HG02884 (cell line): ENCODE results near the gene IRS2.
"Not testable (repeated sequence)": the region's sequence is repeated elsewhere in the genome, so short reads cannot be mapped to it uniquely, and the experiment has no call there.

Source experiments
- ATAC-seq: cut with Tn5 transposase; IDR thresholded peaks from one replicate; pipeline ENCODE4 v1.9.1; 2021; ENCODE audit warnings: mild to moderate bottlenecking, moderate library complexity; ENCODE audit not compliant: unreplicated experiment

IRS2 gene, protein sequence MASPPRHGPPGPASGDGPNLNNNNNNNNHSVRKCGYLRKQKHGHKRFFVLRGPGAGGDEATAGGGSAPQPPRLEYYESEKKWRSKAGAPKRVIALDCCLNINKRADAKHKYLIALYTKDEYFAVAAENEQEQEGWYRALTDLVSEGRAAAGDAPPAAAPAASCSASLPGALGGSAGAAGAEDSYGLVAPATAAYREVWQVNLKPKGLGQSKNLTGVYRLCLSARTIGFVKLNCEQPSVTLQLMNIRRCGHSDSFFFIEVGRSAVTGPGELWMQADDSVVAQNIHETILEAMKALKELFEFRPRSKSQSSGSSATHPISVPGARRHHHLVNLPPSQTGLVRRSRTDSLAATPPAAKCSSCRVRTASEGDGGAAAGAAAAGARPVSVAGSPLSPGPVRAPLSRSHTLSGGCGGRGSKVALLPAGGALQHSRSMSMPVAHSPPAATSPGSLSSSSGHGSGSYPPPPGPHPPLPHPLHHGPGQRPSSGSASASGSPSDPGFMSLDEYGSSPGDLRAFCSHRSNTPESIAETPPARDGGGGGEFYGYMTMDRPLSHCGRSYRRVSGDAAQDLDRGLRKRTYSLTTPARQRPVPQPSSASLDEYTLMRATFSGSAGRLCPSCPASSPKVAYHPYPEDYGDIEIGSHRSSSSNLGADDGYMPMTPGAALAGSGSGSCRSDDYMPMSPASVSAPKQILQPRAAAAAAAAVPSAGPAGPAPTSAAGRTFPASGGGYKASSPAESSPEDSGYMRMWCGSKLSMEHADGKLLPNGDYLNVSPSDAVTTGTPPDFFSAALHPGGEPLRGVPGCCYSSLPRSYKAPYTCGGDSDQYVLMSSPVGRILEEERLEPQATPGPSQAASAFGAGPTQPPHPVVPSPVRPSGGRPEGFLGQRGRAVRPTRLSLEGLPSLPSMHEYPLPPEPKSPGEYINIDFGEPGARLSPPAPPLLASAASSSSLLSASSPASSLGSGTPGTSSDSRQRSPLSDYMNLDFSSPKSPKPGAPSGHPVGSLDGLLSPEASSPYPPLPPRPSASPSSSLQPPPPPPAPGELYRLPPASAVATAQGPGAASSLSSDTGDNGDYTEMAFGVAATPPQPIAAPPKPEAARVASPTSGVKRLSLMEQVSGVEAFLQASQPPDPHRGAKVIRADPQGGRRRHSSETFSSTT (N-terminal part only)

DNA sequence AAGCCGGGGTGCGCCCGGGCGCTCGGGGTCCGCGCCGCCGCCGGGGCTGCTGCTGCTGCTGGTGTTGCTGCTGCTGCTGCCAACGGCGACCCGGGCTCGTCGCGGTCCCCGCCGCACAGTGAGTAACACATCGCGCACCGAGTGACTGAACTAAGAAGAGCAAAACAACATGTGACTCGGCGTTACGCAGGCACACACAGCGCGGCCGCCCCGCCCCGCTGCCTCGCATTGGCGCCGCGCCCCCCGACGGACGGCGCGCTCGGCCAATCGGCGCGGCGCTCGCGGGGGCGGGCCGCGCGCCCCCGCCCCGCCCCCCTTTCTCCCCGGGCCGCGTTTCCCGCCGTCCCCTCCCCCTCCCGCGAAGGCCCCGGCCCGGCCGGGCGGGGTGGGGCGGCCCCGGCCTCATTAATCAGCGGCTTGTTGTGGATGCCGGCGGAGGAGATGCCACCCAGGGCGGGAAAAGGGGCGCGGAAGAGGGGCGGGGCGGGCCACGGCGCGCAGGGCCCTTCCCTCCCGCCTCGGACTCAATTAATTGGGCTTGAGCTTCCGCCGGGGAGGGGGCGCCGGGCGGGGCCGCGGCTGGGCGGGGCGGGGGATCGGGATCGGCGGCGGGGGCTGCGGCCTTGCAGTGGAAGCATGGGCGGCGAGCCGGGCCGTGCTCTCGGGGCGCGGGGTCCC is at the start of gene IRS2:
Gene IRS2, minus strand, starts transcription at position 127 of the 678 bp plus-strand sequence. CDS start 530 bp downstream, outside the sequence.
- ATAC-seq = peak; percentile 96

DNA sequence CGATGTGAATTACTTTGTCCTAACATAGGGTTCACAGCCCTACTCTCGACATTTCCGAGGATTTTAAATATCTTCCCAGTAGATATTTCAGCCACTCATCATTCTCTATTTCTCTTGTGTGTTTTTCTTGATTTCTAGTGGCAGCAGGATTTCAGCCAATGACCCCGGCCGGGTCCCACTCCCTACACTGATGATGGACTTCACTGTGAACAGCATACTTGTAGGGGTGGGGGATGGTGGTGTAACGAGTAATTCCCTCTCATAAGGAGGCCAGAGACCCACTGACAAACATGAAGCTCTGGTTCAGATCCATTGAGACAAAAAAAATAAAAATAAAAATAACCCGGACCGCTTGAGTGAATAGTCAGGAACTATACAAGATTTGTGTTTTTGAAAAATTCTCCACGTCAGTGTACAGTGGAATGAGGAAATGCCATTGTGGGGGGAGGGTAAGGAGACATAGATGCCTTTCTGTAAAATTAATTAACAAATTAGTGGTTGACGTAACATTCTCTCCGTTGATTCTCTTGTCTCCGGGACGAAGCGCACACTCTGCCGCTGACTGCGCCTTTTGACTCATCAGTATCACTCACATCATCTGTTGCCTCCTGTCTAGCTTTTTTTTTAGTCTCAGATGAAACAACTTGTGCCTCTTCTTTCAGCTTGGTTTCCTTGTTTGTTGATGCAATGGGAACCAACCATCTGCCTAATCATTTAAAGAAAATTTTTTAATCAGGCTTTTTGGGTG is 48.8 kb upstream of the IRS2 start:
- no peak for ATAC-seq

DNA sequence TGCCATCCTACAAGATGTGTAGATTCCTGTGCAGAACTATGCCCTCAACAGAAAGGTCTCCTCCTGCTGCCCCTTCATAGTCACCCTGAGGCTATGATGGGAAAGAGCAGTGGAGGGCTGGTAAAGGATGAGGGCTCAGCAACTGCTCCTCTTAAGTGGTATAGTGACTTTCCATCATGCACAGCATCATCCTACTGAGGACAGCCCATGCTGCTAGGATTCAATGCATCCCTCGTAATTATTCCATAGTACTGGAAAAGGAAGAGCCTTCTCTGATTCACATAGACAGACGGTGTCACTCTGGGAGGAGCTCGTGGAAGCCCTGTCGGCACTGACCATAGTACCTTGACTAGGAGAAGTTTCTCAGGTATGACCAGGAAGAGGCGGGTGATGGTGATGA is 47.6 kb upstream of the IRS2 start:
- ATAC-seq = no peak

DNA sequence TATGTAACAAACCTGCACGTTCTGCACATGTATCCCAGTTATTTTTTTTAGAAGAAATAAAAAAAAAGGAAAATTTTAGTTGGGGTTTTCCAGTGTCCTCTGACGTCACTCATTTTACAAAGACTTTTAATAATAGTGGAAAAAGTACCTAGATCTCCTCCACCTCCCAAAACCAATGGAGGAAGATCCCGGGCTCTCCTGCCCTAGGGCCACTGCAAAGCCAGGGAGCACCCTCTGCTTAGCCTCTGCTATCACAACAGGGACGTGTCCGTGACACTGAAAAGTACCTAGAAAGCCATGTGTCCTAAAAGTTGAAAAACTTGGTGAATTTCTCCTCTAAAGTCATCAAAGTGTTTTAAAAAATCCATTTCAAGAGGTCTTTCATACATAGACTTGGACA is 46.7 kb upstream of the IRS2 start:
- ATAC-seq = no peak

DNA sequence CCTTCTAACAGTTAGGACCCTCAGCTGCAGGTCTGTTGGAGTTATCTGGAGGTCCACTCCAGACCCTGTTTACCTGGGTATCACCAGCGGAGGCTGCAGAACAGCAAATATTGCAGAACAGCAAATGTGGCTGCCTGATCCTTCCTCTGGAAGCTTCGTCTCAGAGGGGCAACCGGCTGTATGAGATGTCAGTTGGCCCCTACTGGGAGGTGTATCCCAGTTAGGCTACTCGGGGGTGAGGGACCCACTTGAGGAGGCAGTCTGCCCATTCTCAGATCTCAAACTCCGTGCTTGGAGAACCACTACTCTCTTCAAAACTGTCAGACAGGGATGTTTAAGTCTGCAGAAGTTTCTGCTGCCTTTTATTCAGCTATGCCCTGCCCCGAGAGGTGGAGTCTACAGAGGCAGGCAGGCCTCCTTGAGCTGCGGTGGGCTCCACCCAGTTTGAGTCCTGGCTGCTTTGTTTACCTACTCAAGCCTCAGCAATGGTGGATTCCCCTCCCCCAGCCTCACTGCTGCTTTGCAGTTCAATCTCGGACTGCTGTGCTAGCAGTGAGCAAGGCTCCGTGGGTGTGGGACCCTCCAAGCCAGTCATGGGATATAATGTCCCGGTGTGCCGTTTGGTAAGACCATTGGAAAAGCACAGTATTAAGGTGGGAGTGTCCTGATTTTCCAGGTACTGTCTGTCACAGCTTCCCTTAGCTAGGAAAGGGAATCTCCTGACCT is 42.4 kb upstream of the IRS2 start:
- ATAC-seq = not testable (repeated sequence)

DNA sequence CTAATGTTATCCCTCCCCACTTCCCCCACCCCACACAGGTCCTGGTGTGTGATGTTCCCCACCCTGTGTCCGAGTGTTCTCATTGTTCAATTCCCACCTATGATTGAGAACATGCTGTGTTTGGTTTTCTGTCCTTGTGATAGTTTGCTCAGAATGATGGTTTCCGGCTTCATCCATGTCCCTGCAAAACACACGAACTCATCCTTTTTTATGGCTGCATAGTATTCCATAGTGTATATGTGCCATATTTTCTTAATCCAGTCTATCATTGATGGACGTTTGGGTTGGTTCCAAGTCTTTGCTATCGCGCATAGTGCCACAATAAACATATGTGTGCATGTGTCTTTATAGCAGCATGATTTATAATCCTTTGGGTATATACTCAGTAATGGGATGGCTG is 36.8 kb upstream of the IRS2 start:
- not testable (repeated sequence) for ATAC-seq

DNA sequence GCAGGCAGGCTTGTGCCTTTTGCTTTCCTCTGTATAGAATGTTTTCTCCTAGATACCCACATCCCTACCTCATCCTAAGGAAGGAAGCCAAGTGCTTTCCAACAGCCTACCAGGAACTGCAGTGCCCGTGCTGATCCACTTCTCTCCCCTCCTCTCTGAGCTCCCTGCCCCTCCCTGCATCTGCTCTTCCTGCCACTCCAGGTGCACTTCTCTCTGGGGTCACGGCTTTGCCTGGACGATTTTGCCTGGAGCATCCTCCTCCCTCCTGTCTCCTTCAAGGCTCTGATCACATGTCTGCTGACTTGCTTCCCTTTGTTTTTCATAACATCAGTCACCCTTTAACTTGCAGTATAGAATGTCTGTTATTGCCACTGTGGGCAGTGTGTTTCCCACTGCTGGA is 34.7 kb upstream of the IRS2 start:
- ATAC-seq = no peak

DNA sequence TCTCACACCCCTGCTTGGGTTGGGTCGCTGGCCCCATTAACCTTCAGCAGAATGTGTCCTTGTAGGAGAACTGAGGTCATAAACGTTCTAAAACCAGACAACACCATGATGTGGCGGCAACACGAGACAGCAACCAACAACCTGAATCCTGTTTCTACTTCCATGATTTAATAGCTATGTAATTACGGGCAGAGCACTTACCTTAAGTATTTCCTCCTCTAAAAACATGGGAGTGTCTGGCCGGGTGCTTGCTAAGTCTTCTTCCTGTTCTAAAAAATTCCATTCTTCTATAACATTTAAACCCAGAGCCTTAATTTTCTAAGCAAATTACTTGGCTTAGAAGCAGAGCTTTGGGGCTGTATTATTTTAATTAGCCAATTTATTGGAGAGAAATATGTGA is 33.5 kb upstream of the IRS2 start:
- ATAC-seq = no peak

DNA sequence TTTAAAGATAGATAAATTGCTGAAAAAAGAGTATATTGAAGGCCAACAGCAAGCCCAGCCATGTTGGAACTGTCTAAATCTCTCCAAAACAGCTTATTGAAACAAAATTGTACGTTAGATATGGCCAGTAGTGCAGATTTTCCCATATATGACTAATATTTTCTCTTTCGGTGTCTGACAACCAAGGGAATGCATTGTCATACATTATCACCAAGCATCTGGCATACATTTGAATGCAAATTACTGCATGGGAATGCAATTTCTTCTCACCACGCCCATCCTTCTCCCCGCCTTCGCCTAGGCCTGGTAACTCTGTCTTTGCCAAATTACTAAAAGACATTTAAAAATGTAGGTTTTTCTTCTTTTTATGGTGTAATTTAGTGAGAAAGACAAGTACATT is 32.5 kb upstream of the IRS2 start:
- no peak for ATAC-seq

DNA sequence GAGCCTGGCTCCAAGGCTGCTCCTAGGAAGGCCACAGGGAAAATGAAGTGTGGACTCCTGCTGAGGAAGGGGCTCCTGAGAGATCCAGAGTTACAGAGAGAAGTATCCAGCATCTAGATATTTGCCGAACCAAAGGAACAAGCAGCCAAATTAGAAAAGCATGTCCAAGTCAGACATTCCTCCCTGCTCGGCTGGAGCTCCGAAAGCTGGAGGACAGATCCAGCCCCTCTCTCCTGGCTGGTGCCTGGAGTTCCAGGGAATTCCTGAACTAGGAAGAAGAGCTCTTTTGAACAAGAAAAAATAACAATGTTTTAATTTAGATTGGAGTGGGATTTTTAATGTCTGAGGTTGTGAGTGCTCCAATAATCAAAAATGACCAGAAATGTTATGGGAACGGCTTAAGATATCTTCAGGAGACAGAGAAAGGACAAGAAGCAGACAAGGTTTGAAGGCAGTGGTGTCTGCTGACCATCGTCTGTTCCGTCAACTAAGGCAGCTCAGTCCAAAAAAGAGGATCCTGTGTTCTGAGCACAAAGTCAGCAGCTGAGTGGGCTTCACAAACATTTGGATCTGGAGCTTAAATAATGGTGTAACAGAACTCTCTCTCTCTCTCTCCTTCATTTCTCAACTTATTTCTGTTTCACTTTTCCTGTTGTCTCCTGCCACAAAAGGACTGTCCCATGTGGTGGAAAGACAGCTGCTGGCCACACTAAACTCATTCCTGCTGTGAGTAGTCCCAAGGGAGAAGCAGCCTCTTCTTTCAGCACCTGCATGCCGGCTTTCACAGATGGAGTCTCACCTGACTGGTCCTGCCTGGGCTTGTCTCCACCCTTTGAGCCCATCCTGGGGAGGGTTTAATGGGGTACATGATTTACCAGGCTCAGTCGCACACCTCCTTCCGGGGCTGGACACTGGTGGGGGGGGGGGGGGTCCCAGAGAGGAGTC is 31.5 kb upstream of the IRS2 start:
- no peak for ATAC-seq

DNA sequence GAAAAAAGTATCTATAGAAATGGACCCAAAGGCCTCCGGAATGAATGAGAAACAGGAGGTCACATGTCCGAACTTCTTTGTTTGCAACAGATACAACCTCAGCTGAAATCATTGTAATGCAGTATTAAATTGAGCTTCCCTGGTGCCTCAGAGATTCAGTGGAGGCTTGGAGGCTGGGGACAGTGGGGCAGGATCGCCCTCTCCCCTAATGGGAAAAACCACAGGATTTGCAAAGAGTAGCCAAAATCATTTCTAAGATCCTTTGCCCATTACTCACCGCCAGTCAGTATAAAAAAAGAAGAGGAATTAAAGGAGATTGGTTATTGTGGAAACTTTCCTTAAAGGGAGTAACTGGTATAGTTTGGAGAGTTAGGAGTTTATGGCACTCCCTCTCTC is 30.4 kb upstream of the IRS2 start:
- no peak for ATAC-seq

DNA sequence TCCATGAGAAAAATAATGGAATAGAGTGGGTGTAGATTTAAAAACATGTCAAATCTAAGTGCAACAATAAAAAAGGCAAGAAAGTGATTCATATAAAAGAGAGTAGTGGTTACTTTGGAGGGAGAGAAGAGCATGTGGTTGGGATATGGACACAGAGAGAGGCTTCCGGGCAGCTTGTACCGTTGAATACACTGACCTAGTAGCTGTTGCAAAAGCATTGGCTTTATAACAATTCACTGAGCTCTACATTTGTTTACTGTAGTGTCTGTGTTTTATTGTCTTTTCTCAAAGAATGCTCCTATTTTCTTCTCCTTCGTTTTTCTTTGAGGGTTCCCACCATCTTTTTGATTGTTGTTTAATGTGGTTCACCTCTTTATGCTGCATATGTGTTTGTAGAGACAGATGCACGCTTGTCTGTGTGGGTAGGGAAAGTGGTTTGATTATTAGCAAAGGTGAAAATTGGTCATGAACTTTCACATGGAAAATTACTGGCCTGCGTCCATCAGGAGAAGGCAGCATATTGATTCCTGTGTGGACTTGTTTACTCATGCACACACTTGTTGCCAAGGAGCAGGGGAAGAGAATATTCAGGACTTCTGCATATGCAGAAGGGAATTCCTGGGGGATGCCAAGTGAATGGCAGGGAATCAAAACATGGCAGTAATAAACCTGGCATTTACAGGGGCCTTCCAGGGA is 29.9 kb upstream of the IRS2 start:
- ATAC-seq = no peak

DNA sequence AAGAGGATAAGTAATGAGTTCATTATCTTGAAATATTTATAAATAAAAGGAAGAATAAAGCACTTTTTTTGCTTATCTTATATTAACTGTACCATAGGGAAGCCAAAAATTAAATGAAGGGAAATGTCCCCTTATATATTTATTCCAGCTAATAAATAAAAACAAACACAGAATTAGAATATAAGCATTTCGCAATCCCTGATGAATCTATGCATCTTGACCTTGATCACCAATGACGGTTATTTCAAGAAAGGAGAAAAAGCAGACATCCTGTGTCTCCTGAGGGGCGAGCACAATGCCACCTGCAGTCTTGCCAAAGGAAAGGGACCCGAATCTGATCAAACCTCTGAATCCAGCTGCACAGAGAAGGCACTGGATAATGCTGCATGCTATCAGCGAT is 29.3 kb upstream of the IRS2 start:
- no peak for ATAC-seq

DNA sequence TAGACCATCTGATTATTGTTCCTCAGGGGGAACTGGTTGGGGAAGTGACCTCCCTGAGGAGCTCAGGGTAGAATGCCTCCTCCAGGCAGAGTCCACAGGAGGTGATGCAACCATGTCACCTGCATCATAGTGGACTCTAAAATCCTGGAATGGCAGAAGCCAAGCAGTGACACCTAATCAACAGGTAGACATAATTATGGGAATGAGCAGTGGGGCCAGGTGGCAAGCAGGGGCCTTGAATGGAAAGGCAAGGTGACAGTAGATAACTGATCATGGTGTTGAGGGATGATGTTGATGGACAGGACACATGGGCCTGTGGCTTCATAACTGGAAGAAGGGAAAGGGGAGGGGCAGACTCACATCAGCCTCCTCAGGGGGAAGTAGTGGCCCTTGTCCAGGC is 27.3 kb upstream of the IRS2 start:
- ATAC-seq = no peak

DNA sequence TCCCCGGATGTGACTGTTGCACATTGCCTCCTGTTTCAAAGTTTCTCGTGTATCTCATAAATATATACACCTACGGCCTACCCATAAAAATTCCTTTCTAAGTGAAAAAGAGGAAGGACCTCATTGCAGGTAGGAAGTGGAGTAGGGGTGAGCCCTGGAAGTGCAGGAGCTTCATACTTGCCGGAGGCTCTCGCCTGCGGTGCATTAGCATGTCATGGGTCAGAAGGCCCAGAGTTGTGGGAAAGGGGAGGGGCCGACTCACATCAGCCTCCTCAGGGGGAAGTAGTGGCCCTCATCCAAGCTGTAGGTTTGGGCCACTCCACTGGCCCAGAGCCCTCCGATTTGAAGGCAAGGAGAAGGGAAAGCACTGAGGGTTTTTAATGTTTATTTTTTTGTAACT is 26.0 kb upstream of the IRS2 start:
- no peak for ATAC-seq

DNA sequence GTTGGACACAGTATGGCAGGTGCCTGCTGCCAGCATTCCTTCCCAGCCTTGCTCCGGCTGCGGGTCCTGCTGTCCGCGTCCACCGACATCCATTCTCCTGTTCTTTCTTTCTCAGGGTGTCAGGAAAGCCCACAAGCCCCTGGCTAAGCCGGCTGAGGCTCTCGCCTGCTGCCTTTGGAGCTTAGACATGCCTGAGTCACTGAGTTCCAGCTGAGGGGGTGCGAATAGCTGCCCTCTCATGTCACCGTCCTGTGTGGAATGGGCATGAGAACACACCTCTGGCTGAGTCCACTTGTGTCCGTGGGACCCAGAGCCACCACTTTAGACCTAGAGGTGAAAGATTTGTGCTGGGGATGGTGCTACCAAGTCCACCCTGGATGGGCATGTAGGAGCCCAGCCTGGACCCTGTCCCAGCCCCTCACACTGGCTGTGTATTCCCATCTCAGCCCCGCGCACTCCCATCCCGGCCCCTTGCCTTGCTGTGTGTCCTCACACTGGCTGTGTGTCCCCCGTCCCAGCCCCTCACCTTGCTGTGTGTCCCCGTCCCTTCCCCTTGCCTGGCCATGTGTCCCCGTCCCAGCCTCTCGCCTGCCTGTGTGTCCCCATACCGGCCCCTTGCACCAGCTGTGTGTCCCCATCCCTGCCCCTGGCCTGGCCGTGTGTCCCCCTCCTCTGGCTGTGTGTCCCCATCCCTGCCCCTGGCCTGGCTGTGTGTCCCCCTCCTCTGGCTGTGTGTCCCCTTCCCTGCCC is 24.6 kb upstream of the IRS2 start:
- ATAC-seq = no peak
